Activated CD8-positive, alpha-beta memory T cell treated with anti-CD3 and anti-CD28 coated beads for 4 hours (primary cell): ENCODE data around the gene TOMM70.
"Not testable (repeated sequence)": the region's sequence is repeated elsewhere in the genome, so short reads cannot be mapped to it uniquely, and the experiment has no call there.

ENCODE experiments used
- DNase-seq, 2 donors: peaks; one replicate each; pipeline ENCODE4 v3.0.0-alpha.2; 2020; ENCODE audit warnings: low read depth in 2 of 2

Gene TOMM70

DNA sequence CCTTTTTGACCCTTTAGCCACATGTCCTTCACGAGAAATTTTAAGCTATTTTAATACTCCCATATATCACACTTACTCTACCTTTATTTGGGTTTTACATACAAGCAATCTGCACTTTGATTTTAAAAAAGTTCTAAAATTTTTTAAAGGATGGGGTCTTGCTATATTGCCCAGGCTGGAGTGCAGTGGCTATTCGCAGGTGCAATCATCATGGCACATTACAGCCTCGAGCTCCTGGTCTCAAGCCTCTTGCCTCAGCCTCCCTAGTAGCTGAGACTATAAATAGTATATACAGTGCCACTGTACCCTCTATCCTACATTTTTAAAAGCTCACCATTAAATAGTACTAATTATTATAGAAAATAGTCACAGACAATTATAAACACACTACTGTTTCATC is 36.5 kb downstream of the TOMM70 start:
- DNase-seq: no peak

DNA sequence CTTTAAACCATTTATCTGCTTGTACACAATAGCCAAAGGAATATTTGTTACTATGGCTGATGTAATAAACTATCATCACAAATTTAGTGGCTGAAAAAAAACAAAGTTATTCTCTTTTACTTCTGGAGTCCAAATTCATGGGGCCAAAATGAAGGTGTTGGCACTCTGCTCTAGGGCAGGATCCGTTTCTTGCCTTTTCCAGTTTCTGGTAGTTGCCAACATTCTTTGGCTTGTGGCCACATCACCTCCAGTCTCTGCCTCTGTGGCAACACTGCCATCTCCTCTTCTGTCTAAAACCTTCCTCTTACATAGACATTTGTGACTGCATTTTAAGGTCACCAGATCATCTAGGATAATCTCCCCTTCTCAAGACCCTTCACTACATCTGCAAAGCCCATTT is 39.0 kb downstream of the TOMM70 start:
- DNase-seq: no peak

DNA sequence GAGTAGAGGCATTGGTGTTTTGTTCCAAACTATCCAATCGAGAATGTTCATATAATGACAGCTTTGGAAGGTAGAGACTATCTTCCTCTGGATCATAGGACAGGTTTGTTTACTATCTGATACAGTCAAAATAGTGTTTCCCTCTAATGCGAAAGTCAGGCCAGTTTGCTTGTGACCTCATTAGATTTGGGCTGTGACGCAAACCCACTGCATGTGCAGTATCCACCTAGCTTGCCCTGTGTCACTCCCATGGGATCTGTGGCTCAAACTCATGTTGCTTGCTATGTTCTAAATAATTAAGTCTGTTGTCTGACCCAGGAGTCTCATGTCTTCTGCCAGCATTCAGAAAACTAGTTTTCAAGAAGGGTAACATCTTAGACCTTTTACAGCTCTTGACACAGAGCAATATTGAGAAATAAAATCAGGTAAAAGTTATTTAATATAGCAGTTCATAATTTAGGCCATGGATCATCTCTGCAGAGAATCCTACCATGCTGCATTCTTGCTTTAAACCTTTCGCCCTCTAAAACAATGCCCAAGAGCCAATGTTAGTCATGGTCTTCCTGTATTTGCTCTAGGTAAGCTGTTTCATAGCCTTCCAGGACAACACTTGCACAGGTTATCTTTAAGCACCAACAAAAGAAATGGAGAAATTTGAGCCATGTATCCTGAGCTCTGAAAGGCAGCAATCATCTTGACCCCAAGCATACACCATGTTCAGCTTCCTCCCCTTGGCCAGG is 40.0 kb downstream of the TOMM70 start:
- DNase-seq: no peak

DNA sequence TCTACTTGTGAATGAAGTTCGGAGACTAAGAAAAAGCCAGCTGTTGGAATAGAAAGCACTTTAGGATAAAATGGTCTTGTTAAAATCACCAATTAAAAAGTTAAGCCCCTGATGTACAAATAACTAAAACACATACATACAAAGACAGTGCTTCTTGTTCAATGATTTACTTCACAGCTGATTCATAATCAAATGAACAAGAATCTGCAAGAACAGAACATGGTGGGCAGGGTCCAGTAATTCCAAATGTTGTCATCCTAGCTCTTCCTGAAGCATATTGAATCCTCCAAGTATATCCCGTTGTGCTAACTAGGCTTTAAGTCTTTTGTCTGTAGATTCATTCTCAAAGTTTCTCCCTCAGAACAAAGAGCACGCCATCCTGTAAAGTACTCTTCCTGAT is 41.9 kb downstream of the TOMM70 start:
- no peak for DNase-seq

DNA sequence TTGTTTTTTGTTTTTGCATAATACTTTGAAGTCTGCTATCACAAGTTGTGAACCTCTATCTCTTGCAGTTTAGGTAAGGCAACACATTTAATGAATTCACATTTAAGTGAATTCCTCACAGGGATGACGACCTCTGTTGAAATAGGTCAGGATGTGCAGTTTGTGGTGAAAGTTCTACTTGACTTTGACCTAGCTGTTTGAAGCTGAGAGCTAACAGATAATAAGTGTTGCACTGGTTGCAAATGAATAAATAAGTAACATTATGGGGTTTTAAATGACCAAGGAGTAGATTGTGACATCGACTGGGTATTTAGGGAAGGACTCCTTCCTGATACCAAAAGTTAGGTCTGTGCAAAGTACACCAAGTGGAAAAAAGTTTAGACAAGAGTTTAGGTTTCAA is 42.5 kb downstream of the TOMM70 start:
- DNase-seq: no peak

DNA sequence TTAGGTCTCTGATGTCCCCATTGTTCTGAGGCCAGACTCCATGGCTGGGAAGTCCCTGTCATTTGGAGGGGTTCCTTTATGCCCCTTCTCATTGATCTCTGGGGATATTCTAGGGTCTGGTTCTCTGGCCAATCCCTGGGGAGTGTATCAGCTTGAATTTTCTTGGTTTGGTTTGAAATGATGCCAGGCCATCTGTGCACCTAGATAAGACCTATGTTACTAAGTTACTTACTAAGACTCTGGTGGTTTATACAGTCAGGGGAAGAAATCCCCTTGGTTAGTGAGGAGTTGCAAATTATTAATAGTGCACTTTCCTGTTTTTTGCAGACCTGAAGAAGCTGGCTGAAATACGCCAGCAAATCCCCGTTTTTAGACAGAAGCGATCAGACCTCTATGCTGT is 46.0 kb downstream of the TOMM70 start:
- DNase-seq: no peak

DNA sequence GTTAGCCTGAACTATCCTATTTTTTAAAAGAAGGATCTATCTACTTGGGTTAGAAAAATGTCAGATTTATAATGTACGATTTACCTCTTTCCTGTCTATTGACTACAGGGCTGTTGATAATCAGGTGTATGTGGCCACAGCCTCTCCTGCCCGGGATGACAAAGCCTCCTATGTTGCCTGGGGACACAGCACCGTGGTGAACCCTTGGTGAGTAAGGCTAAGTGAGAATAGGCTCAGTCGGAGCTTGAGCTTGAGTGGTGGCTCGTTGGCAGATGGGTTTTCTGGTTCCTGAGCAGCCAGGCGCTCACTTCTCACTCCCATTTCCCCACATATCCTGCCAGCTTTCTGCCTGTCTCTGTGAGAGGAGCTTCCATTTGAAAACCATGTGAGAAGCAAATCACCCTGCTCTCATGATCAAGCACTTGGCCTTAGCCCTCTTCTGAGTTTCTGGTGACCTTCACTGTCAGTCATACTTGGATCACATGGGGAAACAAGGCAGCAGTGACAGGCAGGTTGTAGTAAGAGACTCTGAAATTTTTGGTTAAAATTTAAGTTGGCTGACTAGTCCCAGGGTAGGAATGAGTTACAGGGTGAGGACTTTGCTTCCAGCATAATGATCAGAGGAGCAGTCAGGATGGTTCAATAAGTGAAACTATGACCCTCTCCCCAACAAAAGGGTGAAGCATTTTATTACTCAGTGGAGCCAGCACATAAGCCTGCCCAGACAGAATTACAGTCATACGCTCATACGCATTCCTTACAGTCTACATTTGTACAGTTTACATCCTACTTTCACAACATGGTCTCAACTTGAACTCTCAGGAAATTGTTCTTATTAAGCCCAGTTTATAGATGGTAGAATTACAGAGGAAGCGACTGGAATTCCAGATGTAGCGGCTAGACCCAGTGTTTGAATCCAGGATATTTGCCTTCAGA is 48.3 kb downstream of the TOMM70 start:
- DNase-seq: no peak

DNA sequence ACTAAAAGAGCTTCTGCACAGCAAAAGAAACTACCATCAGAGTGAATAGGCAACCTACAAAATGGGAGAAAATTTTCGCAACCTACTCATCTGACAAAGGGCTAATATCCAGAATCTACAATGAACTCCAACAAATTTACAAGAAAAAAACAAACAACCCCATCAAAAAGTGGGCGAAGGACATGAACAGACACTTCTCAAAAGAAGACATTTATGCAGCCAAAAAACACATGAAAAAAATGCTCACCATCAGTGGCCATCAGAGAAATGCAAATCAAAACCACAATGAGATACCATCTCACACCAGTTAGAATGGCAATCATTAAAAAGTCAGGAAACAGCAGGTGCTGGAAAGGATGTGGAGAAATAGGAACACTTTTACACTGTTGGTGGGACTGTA is 49.1 kb downstream of the TOMM70 start:
- DNase-seq: not testable (repeated sequence)

DNA sequence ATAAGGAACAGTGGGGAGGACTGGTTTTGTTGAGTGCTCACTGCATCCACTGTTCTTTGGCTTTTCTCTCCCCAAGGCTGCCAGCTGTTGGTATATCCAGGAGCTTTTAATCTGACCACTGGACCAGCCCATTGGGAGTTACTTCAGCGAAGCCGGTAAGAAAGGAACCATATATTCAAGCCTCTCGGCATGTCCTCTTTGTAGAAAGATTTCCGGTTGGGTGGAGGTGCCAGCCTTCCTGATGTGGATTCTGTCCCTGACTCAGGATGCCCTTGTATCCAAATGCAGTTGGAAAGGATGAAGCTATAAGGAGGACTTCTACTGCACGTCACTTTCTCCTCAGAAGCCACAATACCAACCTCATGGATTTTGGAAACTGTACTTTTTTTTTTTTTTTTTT is 52.2 kb downstream of the TOMM70 start:
- DNase-seq: no peak

DNA sequence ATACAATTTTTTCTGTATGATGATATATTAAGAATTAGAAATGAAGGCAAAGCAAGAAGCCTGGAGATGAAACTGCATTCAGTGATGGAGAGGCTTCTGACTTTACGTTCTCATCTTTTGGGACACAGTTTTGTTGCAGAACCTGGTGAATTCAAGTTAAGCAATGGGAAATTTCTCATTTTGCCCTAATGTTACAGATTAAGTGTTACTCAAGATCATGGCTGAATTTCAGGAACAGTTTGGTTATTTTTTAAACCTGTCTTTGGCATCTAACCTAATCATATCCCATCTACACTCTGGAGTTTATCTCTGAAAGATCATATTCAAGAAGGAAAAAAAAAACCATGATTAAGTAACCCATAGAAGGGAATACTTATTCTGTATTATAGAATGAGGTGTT is 60.4 kb downstream of the TOMM70 start:
- DNase-seq: no peak

DNA sequence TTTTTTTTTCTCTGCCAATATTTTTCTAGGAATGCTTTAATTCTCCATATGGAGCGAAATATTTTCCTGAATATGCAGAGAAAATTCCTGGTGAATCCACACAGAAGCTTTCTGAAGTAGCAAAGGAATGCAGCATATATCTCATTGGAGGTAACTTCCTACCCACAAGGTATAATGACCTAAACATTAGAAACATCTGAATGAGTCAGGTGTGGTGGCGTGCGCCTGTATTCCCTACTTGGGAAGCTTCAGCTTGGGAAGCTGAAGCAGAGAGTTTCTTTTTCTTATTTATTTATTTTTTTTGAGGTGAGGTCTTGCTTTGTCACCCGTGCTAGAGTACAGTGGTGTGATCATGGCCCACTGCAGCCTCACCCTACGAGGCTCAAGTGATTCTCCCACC is 61.1 kb downstream of the TOMM70 start:
- DNase-seq: no peak

DNA sequence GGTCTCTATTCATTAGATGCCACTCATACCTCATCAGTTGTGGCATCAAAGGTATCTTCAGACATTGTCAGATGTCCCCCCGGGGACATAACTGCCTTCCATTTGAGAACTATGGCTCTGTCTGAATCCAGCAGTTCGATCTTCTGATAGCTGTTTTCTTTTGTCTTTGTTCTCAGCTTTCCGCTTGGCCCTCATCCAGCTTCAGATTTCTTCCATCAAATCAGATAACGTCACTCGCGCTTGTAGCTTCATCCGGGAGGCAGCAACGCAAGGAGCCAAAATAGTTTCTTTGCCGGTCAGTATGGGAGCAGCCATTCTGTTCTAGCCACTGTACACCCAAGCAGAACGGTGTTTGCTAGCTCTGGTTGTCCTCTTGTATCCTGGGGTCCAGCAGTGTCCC is 62.0 kb downstream of the TOMM70 start:
- no peak for DNase-seq

DNA sequence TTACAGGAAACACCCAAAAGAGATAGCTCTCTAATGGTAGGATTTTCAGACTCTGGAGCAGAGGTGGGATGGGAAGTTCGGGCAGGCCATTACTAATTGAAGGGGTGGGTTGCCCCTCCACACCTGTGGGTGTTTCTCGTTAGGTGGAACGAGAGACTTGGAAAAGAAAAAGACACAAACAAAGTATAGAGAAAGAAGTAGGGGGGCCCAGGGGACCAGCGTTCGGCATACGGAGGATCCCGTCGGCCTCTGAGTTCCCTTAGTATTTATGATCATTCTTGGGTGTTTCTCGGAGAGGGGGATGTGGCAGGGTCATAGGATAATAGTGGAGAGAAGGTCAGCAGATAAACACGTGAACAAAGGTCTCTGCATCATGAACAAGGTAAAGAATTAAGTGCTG is 64.7 kb downstream of the TOMM70 start:
- not testable (repeated sequence) for DNase-seq

DNA sequence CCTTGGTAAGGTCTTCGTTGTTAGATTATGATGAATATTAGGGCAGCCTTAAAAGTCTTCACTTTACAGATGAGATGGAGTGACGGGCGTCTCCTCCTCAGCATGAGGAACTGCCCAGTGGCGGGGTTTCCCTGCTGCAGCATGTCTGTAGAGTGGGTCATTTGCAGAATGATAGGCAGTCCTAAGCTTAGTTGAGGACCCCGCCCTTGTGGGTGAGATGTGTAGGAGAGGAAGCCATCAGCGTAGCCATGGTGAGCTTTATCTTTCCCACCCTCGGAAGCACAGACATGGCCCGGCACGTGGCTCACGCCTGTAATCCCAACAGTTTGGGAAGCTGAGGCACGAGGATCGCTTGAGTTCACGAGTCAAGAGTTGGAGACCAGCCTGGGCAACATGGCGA is 65.5 kb downstream of the TOMM70 start:
- no peak for DNase-seq

DNA sequence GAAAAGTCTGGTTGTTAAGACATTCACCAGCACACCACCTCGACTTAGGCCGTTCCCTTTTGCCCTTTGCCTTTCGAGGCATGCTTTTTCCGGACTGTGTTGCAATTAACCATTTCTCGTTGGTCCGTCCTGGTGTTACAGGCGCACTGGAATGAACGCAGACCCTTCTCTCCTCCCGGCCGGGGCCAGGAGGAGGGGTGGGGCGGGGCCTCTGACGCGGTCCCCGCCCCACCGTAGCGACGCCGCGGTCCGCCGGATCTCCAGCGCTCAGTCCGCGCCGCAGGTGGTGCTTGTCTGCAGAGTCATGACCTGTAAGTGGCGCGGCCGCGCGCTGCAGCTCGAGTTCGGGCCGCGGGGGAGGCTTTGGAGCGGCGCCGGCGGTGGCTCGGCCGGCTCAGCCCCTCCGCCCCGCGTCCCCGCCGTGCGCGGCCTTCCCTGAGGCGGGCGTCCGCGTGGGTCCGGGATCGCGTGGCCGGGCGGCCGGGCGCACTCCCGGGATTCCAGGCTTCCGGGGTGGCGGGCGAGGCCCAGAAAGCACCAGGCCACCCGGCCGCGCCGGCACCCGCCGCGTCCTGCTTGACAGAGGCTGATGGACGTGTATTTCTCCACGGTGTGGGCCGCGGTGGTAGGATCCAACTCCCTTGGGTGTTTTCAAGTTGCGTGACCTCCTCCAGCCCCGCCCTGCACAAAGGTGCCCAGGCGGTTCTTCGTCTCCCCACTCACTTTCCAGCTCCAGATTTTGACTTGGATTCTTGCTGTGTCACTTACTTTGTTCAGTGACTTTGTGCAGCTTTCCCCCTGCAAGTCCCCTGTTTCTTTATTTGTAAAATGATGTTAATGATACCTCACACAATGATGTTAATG is 66.2 kb downstream of the TOMM70 start, which contains the start of gene NIT2:
Gene NIT2, plus strand, starts transcription at position 270 of the 864 bp plus-strand sequence. Its CDS starts 35 bp downstream, at position 305.
- peak; percentile 42 to 51 for DNase-seq

DNA sequence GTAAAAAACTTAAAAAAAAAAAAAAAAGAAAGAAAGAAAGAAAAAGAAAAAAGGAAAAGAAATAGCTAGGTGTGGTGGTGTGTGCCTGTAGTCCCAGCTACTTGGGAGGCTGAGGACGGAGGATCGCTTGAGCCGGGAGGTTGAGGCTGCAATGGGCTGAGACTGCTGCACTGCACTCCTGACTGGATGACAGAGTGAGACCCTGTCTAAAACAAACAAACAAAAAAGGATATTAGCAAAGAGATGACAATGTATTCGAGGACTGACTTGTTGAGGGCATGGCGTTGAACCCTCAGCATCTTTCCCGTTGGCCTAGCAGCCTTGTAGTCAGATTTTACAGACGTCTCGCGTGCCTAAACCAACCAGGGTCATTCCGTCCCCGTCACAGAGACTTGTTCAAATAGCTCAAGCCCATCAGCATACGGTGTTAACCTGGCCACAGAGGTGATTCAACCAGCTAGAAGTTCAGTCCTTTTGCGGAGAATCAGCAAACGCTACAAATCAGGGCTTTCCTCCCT is 66.9 kb downstream of the TOMM70 start:
- DNase-seq: no peak

DNA sequence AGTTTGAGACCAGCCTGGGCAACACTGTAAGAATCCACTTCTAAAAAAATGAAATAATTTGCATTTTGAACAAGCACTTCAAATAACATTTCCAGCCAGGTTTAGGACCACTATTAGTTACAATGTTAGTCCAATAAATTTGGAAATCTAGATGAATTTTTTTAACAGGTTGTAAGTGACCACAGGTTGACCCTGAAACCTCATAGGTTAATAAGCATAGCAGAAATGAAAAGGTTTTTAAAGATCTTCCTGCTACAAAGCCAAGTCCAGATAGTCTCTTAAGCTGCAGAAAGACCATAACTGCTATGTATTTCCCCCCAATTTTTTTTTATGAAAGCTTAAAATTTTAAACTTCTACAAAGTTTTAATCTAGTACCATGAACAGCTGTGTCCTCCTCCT is 67.8 kb downstream of the TOMM70 start:
- DNase-seq: no peak

DNA sequence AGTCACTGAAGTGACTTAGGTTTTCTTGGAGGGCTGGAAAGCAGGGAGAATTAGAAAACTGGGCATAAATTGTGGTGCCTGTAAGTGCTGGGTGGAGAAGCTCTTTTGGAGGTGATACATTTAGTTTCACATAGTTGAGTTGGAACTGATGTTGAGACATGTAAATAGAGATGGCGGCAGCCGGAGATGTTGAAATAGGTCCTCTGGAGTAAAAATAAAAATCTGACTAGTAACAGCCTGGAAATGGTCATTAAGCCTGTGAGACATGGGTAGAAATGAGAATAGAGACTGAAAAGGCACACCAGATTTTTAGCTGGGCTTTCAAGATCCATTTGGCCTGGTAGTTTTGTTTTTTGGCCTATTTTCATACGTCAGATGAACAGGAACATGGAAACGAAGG is 69.2 kb downstream of the TOMM70 start:
- DNase-seq: no peak

DNA sequence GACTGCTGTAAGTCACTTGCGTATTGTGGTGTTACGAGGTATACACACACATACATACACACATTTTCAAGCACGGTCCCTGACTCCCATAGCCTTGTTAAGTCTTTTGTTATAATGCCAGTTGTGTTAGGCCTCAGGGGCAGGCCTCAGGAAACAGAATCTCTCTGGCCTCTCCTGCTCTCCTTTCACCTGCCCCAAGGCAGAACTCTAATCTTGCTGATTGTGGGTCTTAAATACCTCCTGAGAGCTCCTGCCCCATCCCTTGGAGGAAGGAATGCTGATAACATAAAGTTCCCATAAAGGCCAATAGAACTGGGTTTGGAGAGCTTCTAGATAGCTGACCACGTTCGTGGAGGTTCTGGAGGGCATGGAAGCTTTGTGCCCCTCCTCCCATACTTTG is 70.2 kb downstream of the TOMM70 start:
- no peak for DNase-seq

DNA sequence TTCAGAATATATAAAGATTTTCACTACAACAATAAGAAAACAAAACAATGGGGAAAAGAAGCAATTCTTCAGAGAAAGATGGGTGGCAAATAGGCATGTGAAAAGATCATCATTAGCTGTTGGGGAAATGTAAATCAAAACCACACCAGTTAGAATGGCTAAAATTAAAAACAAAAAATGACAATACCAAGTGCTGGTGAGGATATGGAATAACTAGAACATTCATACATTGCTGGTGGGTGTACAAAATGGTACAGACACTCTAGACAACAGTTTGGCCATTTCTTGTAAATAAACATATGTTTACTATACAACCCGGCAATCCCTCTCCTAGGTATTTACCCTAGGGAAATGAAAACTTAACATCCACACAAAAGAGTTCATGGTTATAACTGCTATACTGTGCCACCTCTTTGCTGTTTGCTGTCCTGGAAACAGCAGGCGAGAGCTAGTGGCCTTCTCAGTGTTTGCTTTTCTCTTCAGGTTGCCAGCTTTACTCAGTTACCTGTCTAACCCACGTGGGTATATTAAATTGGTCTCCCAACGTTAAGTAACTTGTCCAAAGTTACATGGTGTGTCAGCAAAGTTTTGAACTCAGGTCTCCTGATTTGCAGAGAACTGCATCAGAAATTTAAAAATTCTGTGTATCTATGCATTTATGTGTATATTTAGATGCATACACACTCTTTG is 70.9 kb downstream of the TOMM70 start:
- DNase-seq: no peak

DNA sequence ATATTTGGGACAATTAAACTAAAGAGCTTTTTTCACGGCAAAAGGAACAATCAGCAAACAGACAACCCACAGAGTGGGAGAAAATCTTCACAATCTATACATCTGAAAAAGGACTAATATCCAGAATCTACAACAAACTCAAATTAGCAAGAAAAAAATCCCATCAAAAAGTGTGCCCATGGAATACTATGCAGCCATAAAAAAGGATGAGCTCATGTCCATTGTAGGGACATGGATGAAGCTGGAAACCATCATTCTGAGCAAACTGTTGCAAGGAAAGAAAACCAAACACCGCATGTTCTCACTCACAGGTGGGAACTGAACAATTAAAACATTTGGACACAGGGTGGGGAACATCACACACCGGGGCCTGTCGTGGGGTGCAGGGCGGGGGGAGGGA is 73.5 kb downstream of the TOMM70 start:
- not testable (repeated sequence) for DNase-seq
